H9 (cell line): ENCODE measurements around the gene WWC2. TPM values are rescaled to one million over a fixed set of nuclear protein-coding genes. Genes with fewer than 3 reads are reported as not detected.

Experiments used
- DNase-seq: peaks from one replicate; pipeline ENCODE4 v3.0.0-alpha.2; 2017
- H2AFZ ChIP-seq: one replicate; pipeline ENCODE4 v1.6.1; 2013; ENCODE audit warnings: mild to moderate bottlenecking, low read length, control low read depth, moderate library complexity
- H2AK5ac ChIP-seq: 2 replicates; pipeline ENCODE4 v1.6.1; 2013; ENCODE audit warnings: low read length, control low read depth, mixed read lengths; ENCODE audit not compliant: insufficient read length
- H2BK120ac ChIP-seq: one replicate; pipeline ENCODE4 v1.6.1; 2013; ENCODE audit warnings: low read depth, mild to moderate bottlenecking, low read length, control low read depth, inconsistent platforms; ENCODE audit not compliant: poor library complexity, severe bottlenecking
- H2BK12ac ChIP-seq: 2 replicates; pipeline ENCODE4 v1.6.1; 2013; ENCODE audit warnings: low read length, control low read depth, mixed read lengths, low read depth; ENCODE audit not compliant: insufficient read length
- H2BK15ac ChIP-seq: 2 replicates; pipeline ENCODE4 v1.6.1; 2013; ENCODE audit warnings: low read depth, low read length, control low read depth
- H2BK20ac ChIP-seq: one replicate; pipeline ENCODE4 v1.6.1; 2013; ENCODE audit warnings: low read depth, mild to moderate bottlenecking, low read length, control low read depth, inconsistent platforms; ENCODE audit not compliant: poor library complexity, severe bottlenecking
- H2BK5ac ChIP-seq: 2 replicates; pipeline ENCODE4 v1.6.1; 2013; ENCODE audit warnings: low read length, control low read depth, mixed read lengths; ENCODE audit not compliant: insufficient read length
- H3K14ac ChIP-seq: 2 replicates; pipeline ENCODE4 v1.6.1; 2013; ENCODE audit warnings: low read length, control low read depth; ENCODE audit not compliant: insufficient read depth
- H3K18ac ChIP-seq: 2 replicates; pipeline ENCODE4 v1.6.1; 2013; ENCODE audit warnings: low read depth, mild to moderate bottlenecking, mixed read lengths, low read length, control low read depth; ENCODE audit not compliant: insufficient read length
- H3K23ac ChIP-seq: 2 replicates; pipeline ENCODE4 v1.6.1; 2013; ENCODE audit warnings: low read length, control low read depth, mixed read lengths, low read depth; ENCODE audit not compliant: insufficient read length
- H3K23me2 ChIP-seq: 2 replicates; pipeline ENCODE4 v1.6.1; 2013; ENCODE audit warnings: low read depth, mild to moderate bottlenecking, mixed read lengths, low read length, control low read depth; ENCODE audit not compliant: insufficient read length, poor library complexity, severe bottlenecking
- H3K27ac ChIP-seq: 2 replicates; pipeline ENCODE4 v1.5.1; 2013; ENCODE audit warnings: low read length, control low read depth, mixed read lengths, low read depth; ENCODE audit not compliant: insufficient read length
- H3K27me3 ChIP-seq: 2 replicates; pipeline ENCODE4 v1.6.1; 2013; ENCODE audit warnings: low read length, control low read depth, inconsistent platforms; ENCODE audit not compliant: insufficient read depth
- H3K4ac ChIP-seq: 2 replicates; pipeline ENCODE4 v1.6.1; 2013; ENCODE audit warnings: low read depth, mild to moderate bottlenecking, control low read depth, inconsistent platforms, low read length, moderate library complexity
- H3K4me1 ChIP-seq: 2 replicates; pipeline ENCODE4 v1.6.1; 2013; ENCODE audit warnings: low read length, control low read depth, inconsistent platforms; ENCODE audit not compliant: insufficient read depth
- H3K4me2 ChIP-seq: 2 replicates; pipeline ENCODE4 v1.6.1; 2013; ENCODE audit warnings: low read length, control low read depth, mixed read lengths; ENCODE audit not compliant: insufficient read length, insufficient read depth
- H3K56ac ChIP-seq: 2 replicates; pipeline ENCODE4 v1.6.1; 2013; ENCODE audit warnings: low read depth, mild to moderate bottlenecking, mixed read lengths, low read length, control low read depth; ENCODE audit not compliant: insufficient read length
- H3K79me1 ChIP-seq: 2 replicates; pipeline ENCODE4 v1.6.1; 2013; ENCODE audit warnings: low read depth, mild to moderate bottlenecking, moderate library complexity, low read length, control low read depth, inconsistent platforms; ENCODE audit not compliant: insufficient read depth, poor library complexity, severe bottlenecking
- H3K79me2 ChIP-seq: 2 replicates; pipeline ENCODE4 v1.6.1; 2013; ENCODE audit warnings: low read length, control low read depth, inconsistent platforms; ENCODE audit not compliant: insufficient read depth
- H3K9ac ChIP-seq: 2 replicates; pipeline ENCODE4 v1.6.1; 2013; ENCODE audit warnings: low read length, control low read depth, mixed read lengths; ENCODE audit not compliant: insufficient read length; ENCODE audit errors: extremely low read depth
- H3K9me3 ChIP-seq: one replicate; pipeline ENCODE4 v1.6.1; 2013; ENCODE audit warnings: low read depth, low read length, inconsistent platforms; ENCODE audit not compliant: control insufficient read depth
- H3T11ph ChIP-seq: one replicate; pipeline ENCODE4 v1.6.1; 2013; ENCODE audit warnings: mild to moderate bottlenecking, low read length, control low read depth, inconsistent platforms
- H4K20me1 ChIP-seq: one replicate; pipeline ENCODE4 v1.6.1; 2013; ENCODE audit not compliant: control insufficient read depth, insufficient read length, insufficient read depth
- H4K5ac ChIP-seq: 2 replicates; pipeline ENCODE4 v1.6.1; 2013; ENCODE audit warnings: low read depth, mild to moderate bottlenecking, mixed read lengths, low read length, control low read depth; ENCODE audit not compliant: insufficient read length
- H4K8ac ChIP-seq: replicated peaks from 2 replicates; pipeline ENCODE4 v1.6.1; 2013; ENCODE audit warnings: low read length, control low read depth, mixed read lengths, low read depth; ENCODE audit not compliant: insufficient read length
- H4K91ac ChIP-seq: 2 replicates; pipeline ENCODE4 v1.6.1; 2013; ENCODE audit warnings: low read depth, mild to moderate bottlenecking, moderate library complexity, mixed read lengths, low read length, control low read depth; ENCODE audit not compliant: insufficient read length
- H3K27ac Mint-ChIP-seq, 3 experiments: 2 replicates in 2 of 3; 3 replicates in 1 of 3; pipeline ENCODE4 v1.8.0; 2020 to 2021; ENCODE audit warnings: mixed read lengths in 3 of 3, mild to moderate bottlenecking in 1 of 3, moderate library complexity in 1 of 3
- H3K27me3 Mint-ChIP-seq: 2 replicates; pipeline ENCODE4 v1.8.0; 2021; ENCODE audit warnings: low read depth, mild to moderate bottlenecking, moderate library complexity, mixed read lengths
- H3K36me3 Mint-ChIP-seq, 3 experiments: 2 replicates in 2 of 3; 3 replicates in 1 of 3; pipeline ENCODE4 v1.8.0; 2020 to 2021; ENCODE audit warnings: low read depth in 3 of 3, mixed read lengths in 3 of 3; ENCODE audit not compliant: insufficient read depth in 1 of 3
- H3K4me1 Mint-ChIP-seq, 2 experiments: 2 replicates each; pipeline ENCODE4 v1.8.0; 2020; ENCODE audit warnings: mixed read lengths in 2 of 2
- H3K4me3 Mint-ChIP-seq, 2 experiments: 2 replicates in 1 of 2; 3 replicates in 1 of 2; pipeline ENCODE4 v1.8.0; 2020 to 2021; ENCODE audit warnings: mild to moderate bottlenecking in 2 of 2, mixed read lengths in 2 of 2, moderate library complexity in 1 of 2
- H3K9me3 Mint-ChIP-seq, 2 experiments: 2 replicates in 1 of 2; 3 replicates in 1 of 2; pipeline ENCODE4 v1.8.0; 2020; ENCODE audit warnings: mild to moderate bottlenecking in 2 of 2, mixed read lengths in 2 of 2, moderate library complexity in 1 of 2
- WGBS: extraction: QIAGEN DNeasy Blood & Tissue Kit; methylation state at CpG from one replicate; pipeline ENCODE4 v1.1.7; 2013; ENCODE audit warnings: missing lambda C conversion rate, low lambda C conversion rate, mixed read lengths; ENCODE audit not compliant: insufficient read length; ENCODE audit errors: extremely low coverage; 5-methylcytosine and 5-hydroxymethylcytosine counted together
- total RNA-seq: library from RNA; stranded (reverse); gene quantifications from 2 replicates; pipeline ENCODE4 v1.2.1, GENCODE V29; 2021
- TF ChIP-seq, protein P1 (sequence below): fragments of 200-600 bp; sonication (generic); conservative IDR thresholded peaks from 3 replicates; pipeline ENCODE4 v1.8.0; 2021; ENCODE audit warnings: antibody characterized with exemption, mild to moderate bottlenecking

The WWC2 gene
- total RNA-seq, 1 experiment from 2014 or later, result 106 TPM

- TF ChIP-seq, protein P1, sequence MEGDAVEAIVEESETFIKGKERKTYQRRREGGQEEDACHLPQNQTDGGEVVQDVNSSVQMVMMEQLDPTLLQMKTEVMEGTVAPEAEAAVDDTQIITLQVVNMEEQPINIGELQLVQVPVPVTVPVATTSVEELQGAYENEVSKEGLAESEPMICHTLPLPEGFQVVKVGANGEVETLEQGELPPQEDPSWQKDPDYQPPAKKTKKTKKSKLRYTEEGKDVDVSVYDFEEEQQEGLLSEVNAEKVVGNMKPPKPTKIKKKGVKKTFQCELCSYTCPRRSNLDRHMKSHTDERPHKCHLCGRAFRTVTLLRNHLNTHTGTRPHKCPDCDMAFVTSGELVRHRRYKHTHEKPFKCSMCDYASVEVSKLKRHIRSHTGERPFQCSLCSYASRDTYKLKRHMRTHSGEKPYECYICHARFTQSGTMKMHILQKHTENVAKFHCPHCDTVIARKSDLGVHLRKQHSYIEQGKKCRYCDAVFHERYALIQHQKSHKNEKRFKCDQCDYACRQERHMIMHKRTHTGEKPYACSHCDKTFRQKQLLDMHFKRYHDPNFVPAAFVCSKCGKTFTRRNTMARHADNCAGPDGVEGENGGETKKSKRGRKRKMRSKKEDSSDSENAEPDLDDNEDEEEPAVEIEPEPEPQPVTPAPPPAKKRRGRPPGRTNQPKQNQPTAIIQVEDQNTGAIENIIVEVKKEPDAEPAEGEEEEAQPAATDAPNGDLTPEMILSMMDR, result no peak
- Histone ChIP-seq H3K79me1 (no peaks in the 10 kb centered on the region), H3K27ac (no peak overlapping the region), H2AK5ac (no peak overlapping the region), H2BK12ac (no peak overlapping the region), H4K8ac (no peak overlapping the region), H3K9me3 (no peaks in the 10 kb centered on the region), H3K4ac (no peak overlapping the region), H3K56ac (no peak overlapping the region), H3K14ac (no peak overlapping the region), H3K4me2 (no peak overlapping the region), H2BK120ac (no peak overlapping the region), H3K9ac (no peak overlapping the region), H2BK15ac (no peak overlapping the region), H3K18ac (no peak overlapping the region), H2BK20ac (no peak overlapping the region), H3T11ph (no peak overlapping the region), H3K4me1 (peaks cover 8% of the 10 kb centered on the region; the same call in 1 of the 2 replicates), H3K79me2 (no peaks in the 10 kb centered on the region; the same call in 1 of the 2 replicates), H4K5ac (no peak overlapping the region), H2AFZ (no peak overlapping the region), H4K20me1 (no peaks in the 10 kb centered on the region), H3K23ac (no peak overlapping the region), H3K23me2 (no peaks in the 10 kb centered on the region), H3K27me3 (no peaks in the 10 kb centered on the region), H4K91ac (no peak overlapping the region), H2BK5ac (no peak overlapping the region)
- H3K9me3 Mint-ChIP-seq, result no peaks in the 10 kb centered on the region
- peaks cover 31 to 35% of the 10 kb centered on the region in 2 experiments for H3K4me1 Mint-ChIP-seq
- no peak overlapping the region for H3K4me3 Mint-ChIP-seq
- H3K36me3 Mint-ChIP-seq, result peaks cover 20 to 66% (median 53%) of the 10 kb centered on the region in 3 experiments; a peak in 6 of 7 replicates
- H3K27me3 Mint-ChIP-seq, result no peaks in the 10 kb centered on the region
- no peak for DNase-seq
- H3K27ac Mint-ChIP-seq, result peak overlapping the region in 1 of 3 experiments; percentile 82; a peak in 1 of 7 replicates
- WGBS, result no CpG with 5 or more reads among the region's 8 CpGs
These were observed 145.0 kb downstream of the WWC2 start for GRCh38 chr4:183244019-183244418.
